NK-92 treated with Interleukin-12 subunit alpha and Interleukin-12 subunit beta, amount 100 ng/mL, for 24 hours (cell line): ENCODE data around the gene BLVRB.
"Not testable (repeated sequence)": the region's sequence is repeated elsewhere in the genome, so short reads cannot be mapped to it uniquely, and the experiment has no call there.

Experiments used
- DNase-seq: peaks from one replicate; lab custom pipeline; 2025; lab: John Stamatoyannopoulos, UW

Gene BLVRB

DNA sequence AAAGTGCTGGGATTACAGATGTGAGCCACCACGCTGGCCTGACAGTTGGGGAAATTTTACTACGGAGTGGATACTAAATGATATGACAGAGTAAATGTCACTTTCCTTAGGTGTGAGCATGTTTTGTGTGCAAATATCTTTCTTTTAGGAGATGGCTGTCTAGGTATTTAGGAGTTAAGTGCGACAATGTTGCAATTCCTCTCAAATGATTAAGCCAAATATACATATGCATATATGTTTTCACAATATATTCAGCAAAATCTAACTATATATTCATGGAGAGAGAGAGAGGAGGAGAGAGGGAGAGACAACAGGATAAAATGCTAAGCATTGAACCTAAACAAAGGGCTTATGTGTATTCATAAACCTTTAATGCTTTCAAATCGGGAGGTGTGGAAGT is 16.0 kb downstream of the BLVRB start:
- DNase-seq: no peak

DNA sequence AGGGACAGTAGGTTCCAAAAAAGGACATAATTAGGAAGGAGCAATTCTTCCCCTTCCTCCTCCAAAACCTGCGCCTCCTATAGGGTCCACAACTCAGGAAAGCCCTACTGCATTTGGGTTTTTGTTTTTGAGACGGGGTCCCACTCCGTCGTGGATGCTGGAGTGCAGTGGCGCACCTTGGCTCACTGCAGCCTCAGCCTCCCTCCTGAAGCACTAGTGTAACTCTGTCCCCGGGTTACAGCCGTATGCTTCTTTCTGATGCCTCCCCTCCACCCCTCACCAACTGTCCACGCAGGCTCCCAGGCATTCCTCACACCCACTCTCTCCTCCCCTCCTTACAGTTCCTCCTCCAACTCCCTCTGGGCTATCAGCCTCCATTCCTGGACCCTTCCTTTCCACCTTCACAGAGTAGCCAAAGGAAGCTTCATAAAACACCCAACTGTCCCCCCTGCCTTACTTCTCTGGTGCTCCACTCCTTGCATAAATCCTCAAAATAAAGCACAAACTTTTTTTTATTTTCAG is 19.2 kb downstream of the BLVRB start:
- no peak for DNase-seq

DNA sequence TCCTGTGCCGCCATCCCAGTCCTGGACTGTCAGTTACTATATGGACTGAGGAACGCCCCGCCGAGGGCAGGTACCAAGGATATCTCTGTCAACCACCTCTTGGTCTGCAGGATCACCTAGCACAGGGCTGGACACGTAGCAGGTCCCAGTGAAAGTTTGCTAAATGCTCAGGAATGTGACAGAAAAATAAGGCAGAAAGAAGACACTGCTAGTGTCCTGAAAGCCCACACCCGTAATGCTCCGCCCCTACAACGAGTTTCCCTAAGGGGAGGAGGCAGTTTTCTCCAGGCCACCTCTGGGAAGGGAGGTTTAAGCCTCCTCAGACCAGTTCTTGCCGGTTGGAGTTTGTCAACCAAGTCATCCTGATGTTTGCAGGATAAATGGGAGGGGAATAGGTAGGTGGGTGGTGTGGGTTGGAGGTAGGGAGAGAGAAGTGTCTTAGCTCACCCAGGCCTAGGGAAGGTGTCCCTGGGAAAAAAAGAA is 19.7 kb downstream of the BLVRB start:
- no peak for DNase-seq

DNA sequence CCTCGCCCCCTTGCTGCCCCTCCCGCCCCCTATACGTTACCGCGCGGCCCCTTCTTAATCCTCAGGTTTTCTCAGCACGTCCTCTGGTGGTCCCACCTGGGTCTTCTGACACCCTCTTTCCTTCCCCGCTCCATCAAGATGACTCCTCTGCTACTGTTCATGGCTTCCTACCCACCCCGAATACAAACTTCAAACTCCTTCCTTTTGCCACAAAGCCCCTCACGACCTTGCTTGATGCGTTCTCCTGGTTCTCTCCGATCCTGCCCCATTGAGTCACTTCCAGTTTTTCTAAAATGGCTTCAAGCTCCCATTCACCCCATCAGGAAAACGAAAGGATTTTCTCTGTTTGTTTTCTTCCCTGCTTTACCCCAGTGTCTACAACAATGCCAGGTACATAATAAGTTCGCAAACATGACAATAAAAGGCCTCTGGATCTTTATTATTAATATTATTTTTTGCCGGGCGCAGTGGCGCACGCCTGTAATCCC is 20.7 kb downstream of the BLVRB start:
- no peak for DNase-seq

DNA sequence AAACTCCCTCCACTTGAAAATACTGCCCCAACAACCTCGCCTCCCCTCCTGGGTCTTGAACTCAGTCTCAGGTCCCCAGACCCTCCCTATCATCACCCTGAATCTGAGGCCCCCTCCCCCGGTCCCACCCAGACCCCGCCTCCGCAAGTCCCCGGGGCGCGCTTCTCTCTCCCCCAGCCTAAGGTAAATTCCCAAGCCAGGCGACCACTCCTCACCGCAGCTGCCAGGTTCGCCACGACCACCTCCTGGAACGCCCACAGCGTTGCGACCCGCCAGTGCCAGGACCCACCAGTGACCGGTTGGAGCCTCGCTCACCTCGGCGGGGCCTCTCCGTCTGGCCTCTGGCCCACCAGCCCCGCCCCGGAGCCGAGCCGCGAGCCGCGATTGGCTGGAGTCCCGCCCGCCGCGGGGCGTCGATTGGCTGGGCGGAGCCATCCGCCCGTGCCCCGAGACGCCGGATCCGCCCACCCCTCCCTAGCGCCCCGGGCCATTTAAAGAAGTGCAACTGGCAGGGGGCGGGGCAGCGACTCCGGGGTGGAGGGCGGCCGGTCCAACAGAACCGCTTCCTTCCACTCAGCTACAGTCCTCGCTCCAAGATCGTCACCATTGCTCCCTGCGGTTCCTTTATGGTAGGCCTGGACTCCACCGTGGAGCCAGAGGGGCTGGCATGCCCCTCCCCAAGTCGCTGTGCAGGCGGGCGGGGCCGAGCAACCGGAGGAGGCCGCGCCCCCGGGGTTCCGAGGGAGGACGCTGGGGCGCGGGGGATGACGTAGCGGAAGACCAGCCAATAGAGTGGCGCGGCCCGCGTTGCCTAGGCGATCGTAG is 21.3 kb downstream of the BLVRB start, which contains the start of gene SERTAD3:
TSS of gene SERTAD3 (minus strand) at position 336 of the 825 bp plus-strand sequence. CDS start 2,255 bp downstream, outside the sequence.
- DNase-seq: peak; percentile 97

DNA sequence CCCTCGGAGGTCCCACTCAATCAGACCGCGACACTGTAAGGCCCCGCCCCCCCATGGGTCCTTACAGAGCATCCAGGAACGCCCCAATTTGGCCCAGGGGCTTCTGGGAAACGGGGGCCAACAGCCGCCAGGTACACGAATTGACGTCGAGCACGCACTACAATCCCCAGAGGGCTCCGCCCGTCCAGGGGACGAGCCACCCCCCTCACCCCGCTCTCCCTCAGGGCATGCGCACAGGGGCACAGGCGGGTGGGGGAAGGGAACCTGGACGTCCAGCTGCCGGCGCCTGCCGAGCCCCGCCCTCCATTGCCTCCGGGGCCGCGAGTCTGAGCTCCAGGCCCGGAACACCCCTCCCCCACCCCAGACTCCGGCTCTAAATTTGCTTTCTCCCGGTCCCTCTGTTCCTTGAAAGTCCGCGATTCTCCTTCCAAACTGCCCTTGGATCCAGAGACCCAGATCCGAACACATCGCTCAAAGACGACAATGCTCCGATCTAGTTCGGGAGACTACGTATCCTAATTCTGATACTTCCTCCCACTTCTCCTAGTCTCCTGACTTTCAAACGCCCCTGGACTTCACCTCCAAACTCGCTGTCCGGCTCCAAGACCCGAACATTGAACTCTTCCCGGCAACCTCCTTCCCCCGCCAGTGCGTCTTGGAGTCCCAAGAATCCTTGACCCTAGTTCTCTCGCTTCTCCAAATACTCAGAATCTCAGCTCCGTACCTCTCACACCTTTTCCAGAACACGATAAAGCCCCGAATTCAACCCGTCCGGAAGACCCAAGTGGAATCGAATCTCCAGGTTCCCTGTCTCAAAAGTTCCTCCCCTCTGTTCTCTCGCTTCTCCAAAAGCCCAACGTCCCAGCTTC is 22.2 kb downstream of the BLVRB start:
- DNase-seq: peak; percentile 100

DNA sequence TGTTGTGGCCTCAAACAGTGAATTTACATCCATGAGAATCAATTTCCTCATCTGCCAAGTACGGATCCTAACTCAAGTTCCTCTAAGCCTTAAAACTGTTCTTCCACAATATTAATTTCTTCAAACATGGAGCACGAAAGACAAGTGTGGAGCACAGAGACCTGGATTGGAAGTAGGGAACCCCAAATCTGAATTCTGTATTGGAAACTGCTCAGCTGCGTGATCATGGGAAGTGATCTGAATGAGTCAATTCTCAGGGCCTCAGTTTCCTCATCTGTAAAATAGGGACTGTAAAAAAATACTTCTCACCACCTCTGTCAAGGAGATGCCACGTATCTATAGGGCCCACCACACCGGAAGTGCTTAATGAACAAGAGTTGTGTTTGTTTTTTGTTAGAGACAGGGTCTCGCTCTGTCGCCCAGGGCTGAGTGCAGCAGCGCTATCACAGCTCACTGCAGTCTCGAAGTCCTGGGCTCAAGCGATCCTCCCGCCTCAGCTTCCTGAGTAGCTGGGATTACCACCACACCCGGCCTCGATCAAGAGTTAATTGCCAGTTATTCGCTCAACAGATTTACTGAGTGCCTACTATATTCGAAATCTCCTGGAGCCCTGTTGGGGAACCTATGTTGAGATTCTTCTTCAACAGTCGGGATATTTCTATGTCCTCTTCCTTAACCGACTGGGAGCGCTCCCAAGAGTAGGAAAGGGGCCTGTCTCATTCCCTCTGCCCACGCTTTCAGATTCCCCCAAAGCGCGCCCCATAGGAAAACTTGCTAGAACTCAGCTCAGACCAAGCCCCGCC is 23.0 kb downstream of the BLVRB start:
- DNase-seq: no peak

DNA sequence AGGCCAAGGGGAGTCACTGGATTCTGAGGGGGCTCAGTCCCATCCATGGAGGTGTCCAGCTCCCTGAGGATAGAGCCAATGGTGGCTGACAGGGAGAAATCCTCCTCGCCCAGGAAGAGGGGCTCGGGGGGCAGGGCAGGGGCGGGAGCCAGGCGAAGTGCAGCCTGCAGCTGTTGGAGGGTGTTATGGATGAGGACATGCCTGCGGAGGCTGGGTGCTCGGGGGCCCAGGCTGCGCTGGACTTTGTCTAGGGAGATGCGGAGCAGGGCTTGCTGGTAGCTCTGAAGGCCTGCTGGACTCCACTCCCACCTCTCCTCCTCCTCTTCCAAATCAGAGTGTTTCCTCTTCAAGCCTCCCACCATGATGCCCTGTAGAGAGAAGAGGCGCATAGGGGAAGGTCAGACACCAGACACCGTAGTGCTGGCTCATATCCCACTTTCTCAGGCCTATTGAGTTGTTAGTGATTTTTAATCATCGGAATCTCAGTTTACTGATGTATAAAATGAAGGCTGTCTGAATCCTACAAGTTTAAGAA is 23.8 kb downstream of the BLVRB start:
- no peak for DNase-seq

DNA sequence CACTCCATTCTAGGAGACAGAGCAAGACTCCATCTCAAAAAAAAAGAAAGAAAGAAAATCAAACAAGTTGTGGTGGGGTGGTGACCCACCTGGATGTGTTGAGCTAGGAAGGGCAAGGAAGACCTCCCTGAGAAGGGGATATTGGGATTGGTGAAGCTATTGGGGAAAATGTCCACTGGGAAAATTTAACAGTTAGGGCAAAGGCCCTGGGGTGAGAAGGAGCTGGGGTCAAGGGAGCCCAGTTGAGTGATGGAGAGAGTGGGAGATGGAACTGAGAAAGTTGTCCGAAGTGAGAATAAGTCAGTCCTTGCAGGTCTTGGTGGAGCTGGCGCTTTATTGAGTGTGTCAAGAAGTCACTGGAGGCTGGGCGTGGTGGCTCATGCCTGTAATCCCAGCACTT is 27.3 kb downstream of the BLVRB start:
- DNase-seq: no peak

DNA sequence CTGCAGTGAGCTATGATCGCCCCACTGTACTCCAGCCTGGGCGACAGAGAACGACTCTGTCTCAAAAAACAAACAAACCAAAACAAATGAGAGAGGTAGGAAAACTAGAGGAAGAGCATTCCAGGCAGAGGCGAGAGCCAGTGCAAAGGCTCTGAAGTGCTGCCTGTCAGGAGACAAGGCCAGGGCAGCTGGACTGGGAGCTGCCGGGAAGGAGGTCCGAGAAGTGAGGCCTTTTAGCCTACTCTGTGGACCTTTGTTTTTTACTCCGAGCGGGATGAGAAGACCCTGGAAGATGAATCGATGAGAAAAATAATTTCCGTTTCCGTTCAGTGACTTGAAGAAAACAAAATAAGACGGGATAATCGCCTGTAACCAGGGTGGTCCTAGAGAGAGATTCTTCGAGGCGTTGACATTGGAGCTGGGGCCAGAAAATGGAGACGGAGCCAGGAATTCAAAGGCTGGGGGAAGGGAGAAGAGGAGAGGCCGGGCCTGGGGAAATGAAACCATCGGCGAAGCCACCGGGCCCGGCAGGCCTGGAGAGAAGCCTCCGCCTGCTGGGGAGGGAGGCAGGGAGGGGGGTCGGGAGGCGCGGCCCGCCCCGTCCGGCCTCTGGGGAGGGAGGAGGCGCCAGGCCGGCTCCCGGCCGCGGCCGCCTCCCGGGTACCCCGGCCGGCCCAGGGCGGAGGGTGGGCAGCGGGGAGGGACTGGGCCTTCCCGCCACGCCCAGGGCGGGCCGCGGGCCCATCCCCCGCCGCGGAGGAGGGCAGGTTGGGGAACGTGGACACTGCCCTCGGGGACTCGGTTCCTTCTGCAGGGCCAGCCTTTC is 31.9 kb downstream of the BLVRB start:
- DNase-seq: no peak

DNA sequence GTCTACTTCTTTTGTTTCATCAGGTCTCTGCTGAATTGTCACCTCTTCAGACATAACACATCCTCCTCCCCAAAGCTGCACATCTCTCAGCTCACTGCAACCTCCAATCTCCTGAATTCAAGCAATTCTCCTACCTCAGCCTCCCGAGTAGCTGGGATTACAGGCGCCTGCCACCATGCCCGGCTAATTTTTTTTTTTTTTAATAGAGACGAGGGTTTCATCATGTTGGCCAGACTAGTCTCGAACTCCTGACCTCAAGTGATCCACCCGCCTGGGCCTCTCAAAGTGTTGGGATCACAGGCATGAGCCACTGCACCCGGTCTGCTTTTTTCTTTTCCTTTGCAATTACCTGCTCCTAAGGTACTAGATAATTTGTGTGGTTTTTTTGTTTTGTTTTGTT is 32.8 kb downstream of the BLVRB start:
- not testable (repeated sequence) for DNase-seq

DNA sequence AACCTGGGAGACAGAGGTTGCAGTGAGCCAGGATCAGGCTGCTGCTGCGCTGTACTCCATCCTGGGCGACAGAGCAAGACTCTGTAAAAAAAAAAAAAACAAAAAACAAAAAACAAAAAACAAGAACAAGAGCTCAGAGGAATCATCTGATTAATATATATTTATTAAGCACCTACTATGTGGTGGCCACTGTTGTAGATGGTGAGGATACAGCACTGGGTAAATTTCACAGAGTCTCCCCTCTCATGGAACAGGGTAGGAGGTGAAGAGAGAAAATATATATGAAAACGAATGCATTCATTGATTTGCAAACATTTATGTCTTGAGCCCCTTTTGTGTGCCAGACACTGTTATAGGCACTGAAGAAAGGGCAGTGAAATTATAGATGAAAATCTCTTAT is 33.8 kb downstream of the BLVRB start:
- no peak for DNase-seq

DNA sequence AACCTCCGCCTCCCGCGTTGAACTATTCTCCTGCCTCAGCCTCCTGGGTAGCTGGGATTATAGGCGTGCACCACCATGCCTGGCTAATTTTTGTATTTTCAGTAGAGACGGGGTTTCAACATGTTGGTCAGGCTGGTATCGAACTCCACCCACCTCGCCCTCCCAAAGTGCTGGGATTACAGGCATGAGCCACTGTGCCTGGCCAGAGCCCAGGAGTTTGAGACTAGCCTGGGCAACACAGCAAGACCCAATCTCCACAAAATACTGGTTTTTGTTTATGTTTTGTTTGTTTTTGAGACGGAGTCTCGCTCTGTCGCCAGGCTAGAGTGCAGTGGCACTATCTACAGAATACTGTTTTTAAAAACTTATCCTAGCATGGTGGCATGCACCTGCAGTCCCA is 35.3 kb downstream of the BLVRB start:
- not testable (repeated sequence) for DNase-seq

DNA sequence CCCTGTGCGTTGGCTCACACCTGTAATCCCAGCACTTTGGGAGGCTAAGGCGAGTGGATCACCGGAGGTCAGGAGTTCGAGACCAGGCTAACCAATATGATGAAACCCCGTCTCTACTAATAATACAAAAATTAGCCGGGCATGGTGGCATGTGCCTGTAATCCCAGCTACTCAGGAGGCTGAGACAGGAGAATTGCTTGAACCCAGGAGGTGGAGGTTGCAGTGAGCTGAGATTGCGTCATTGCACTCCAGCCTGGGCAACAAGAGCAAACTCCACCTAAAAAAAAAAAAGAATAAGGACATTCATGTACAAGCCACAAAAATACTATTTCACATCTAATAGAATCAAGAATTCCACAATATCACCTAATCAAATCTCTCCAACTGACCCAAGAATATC is 37.3 kb downstream of the BLVRB start:
- not testable (repeated sequence) for DNase-seq

DNA sequence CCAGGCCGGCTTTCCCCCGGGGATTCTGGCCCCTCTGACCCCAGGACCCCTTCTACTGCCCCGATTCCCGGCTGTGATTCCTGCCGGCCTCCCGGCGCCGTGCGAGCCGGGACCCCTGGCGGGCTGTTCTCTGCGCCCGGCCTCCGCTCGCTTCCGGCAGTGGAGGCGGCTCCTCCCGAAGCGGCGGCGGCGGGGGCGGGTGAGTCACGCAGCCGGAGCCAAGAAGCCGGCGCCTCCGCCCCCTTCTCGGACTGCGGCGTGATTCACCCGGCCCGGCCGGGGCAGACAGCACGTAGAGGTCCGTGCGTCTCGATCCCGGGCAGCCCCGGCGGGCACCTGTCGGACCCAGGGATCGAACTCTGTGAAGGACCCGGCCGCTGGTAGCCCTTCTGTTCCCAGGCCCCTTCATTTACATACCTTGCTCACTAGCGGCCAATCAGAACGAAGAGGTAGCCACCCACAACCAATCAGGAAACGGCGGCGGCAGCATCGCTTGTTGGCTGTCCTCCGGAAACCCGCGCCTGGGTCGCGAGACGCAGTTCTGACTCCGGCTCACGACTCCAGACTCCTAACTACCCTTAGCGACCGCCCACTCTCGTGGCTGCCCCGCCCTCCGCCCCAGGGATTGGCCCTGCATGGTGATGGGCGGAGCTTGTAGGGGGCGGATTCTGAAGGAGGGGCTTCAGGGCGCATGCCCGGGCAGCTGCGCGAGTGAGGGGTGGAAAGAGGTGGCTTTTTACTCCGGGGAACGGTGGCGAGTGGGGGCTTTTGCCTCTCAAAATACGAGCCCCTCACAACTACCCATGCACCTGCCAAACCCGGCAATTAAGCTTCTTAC is 39.9 kb downstream of the BLVRB start, which contains the start of gene SERTAD1:
TSS of gene SERTAD1 (minus strand) at position 543 of the 838 bp plus-strand sequence. CDS start 2,446 bp downstream, outside the sequence.
- peak; percentile 100 for DNase-seq

DNA sequence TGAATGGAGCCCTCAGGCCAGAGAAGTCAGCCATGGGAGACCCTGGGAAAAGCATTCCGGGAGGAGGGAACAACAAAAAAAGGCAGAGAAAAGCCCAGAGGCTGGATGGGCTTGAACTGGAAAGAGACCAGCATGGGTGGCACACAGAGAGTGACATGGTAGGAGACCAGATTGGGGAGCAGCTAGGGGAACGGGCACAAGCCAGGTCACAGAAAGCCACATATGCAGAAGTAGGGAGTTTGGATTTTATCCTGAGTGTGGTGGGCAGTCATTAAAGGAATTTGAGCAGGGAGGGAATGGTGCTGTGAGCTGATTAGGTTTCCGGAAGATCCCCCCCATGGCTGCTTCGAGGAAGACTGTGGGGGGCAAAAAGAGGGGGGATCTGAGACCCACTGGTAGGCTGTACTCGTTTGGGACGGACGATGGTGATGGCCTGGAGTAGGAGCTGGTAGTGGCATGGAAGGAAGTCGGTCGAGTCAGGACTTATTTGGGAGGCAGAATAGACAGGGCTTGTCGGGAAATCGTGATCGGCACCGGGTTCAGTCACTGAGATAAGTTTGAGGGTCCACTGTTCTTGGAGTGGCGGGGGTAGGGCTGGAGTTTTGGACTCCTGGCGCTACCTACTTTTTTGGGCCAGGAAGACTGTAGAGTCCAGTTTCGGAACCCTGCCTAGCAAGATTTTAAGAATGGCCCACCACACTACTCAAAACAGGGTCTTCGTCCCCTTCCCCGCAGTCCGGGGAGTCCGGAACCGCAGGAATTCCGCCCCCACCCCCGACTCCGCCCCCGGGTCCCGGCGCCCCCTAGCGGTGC is 40.7 kb downstream of the BLVRB start:
- DNase-seq: peak; percentile 47

DNA sequence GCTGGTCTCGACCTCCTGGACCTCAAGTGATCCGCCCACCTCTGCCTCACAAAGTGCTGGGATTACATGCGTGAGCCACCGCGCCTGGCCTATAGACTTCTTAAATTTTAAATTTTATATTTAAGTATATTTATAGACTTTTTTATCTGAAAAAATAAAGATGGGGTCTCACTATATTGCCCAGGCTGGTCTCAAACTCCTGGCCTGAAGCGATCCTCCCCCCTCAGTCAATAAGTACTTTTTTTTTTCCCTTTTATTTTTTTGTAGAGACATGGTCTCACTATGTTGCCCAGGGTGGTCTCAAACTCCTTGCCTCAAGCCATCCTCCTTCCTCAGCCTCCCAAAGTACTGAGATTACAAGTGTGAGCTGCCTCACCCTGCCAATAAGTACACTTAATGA is 41.6 kb downstream of the BLVRB start:
- DNase-seq: no peak
